Measurements from ENCODE around the gene HUWE1.
A peak's percentile ranks its signal among the peaks of the same experiment; 100 is the strongest.

The HUWE1 gene

DNA sequence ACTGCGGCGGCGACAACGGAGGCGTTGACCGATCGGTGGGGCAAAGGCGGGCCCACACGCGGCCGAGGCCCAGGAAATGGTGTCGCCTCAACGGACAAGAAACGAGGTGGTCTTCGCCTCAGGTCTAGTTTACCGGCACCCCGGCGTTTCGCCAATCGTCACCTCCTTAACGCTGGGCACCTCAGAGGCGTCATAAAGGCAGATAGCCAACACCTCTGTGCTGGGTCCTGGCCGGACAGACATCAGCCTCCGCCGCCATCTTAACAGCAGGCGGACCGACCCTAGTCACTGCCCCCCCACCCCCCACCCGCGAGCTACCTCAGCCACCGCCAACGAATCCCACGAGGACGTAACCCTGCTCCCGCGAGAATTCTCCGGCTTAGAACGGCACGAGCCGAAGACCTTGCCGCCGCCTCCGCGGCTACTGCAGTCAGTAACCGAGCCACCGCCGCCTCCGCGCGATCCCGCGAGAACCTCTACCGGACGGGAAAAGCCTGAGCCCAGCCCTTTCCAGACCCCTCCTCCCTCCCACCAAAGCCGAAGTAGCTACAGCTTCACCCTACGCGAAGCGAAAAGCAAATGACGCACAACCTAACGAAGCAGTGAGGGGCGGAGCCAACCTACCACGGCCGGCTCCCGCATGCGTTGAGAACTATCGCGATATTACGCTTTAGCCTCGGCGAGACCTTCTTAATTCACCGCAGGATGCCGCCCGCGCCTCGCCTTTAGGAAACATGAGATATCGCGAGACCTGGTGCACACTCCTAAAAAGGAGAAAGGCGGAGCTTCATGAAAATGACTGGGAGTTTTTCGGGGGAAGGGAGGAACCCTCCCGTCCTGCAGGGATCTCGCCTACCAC lies 2.7 kb downstream of the HUWE1 start:
- ATAC-seq = peak; percentile 80
- no peak for TF ChIP-seq ZNF70 (CRISPR knock-in tag; IDR thresholded peaks at IDR 0.05)
- TF ChIP-seq TCF4 (CRISPR knock-in tag; IDR thresholded peaks at IDR 0.05; ENCODE audit: borderline replicate concordance) = no peak
- TF ChIP-seq GLIS3 (CRISPR knock-in tag; IDR thresholded peaks at IDR 0.05) = no peak
- TF ChIP-seq, protein P1, sequence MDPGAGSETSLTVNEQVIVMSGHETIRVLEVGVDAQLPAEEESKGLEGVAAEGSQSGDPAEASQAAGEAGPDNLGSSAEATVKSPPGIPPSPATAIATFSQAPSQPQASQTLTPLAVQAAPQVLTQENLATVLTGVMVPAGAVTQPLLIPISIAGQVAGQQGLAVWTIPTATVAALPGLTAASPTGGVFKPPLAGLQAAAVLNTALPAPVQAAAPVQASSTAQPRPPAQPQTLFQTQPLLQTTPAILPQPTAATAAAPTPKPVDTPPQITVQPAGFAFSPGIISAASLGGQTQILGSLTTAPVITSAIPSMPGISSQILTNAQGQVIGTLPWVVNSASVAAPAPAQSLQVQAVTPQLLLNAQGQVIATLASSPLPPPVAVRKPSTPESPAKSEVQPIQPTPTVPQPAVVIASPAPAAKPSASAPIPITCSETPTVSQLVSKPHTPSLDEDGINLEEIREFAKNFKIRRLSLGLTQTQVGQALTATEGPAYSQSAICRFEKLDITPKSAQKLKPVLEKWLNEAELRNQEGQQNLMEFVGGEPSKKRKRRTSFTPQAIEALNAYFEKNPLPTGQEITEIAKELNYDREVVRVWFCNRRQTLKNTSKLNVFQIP (CRISPR knock-in tag; IDR thresholded peaks at IDR 0.05; ENCODE audit: borderline replicate concordance, low read depth) = no peak
- TF ChIP-seq, protein P2, sequence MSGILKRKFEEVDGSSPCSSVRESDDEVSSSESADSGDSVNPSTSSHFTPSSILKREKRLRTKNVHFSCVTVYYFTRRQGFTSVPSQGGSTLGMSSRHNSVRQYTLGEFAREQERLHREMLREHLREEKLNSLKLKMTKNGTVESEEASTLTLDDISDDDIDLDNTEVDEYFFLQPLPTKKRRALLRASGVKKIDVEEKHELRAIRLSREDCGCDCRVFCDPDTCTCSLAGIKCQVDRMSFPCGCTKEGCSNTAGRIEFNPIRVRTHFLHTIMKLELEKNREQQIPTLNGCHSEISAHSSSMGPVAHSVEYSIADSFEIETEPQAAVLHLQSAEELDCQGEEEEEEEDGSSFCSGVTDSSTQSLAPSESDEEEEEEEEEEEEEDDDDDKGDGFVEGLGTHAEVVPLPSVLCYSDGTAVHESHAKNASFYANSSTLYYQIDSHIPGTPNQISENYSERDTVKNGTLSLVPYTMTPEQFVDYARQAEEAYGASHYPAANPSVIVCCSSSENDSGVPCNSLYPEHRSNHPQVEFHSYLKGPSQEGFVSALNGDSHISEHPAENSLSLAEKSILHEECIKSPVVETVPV (CRISPR knock-in tag; IDR thresholded peaks at IDR 0.05) = no peak
- TF ChIP-seq, protein P3, sequence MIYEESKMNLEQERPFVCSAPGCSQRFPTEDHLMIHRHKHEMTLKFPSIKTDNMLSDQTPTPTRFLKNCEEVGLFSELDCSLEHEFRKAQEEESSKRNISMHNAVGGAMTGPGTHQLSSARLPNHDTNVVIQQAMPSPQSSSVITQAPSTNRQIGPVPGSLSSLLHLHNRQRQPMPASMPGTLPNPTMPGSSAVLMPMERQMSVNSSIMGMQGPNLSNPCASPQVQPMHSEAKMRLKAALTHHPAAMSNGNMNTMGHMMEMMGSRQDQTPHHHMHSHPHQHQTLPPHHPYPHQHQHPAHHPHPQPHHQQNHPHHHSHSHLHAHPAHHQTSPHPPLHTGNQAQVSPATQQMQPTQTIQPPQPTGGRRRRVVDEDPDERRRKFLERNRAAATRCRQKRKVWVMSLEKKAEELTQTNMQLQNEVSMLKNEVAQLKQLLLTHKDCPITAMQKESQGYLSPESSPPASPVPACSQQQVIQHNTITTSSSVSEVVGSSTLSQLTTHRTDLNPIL (CRISPR knock-in tag; IDR thresholded peaks at IDR 0.05; ENCODE audit: low read depth) = no peak
- no peak for TF ChIP-seq ZNF8 (CRISPR knock-in tag; IDR thresholded peaks at IDR 0.05)
- no peak for TF ChIP-seq BACH2 (CRISPR knock-in tag; IDR thresholded peaks at IDR 0.05; ENCODE audit: borderline replicate concordance)
- no peak for TF ChIP-seq OSR1 (CRISPR knock-in tag; IDR thresholded peaks at IDR 0.05)
- no peak for TF ChIP-seq ZFP30 (CRISPR knock-in tag; IDR thresholded peaks at IDR 0.05)
- TF ChIP-seq ARNTL (CRISPR knock-in tag; IDR thresholded peaks at IDR 0.05; ENCODE audit: borderline replicate concordance, low read depth) = no peak
- TF ChIP-seq, protein P4, sequence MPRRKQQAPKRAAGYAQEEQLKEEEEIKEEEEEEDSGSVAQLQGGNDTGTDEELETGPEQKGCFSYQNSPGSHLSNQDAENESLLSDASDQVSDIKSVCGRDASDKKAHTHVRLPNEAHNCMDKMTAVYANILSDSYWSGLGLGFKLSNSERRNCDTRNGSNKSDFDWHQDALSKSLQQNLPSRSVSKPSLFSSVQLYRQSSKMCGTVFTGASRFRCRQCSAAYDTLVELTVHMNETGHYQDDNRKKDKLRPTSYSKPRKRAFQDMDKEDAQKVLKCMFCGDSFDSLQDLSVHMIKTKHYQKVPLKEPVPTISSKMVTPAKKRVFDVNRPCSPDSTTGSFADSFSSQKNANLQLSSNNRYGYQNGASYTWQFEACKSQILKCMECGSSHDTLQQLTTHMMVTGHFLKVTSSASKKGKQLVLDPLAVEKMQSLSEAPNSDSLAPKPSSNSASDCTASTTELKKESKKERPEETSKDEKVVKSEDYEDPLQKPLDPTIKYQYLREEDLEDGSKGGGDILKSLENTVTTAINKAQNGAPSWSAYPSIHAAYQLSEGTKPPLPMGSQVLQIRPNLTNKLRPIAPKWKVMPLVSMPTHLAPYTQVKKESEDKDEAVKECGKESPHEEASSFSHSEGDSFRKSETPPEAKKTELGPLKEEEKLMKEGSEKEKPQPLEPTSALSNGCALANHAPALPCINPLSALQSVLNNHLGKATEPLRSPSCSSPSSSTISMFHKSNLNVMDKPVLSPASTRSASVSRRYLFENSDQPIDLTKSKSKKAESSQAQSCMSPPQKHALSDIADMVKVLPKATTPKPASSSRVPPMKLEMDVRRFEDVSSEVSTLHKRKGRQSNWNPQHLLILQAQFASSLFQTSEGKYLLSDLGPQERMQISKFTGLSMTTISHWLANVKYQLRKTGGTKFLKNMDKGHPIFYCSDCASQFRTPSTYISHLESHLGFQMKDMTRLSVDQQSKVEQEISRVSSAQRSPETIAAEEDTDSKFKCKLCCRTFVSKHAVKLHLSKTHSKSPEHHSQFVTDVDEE (CRISPR knock-in tag; IDR thresholded peaks at IDR 0.05) = no peak
- no peak for TF ChIP-seq ZNF565 (CRISPR knock-in tag; conservative IDR thresholded peaks at IDR 0.05; ENCODE audit: low read depth)
- no peak for TF ChIP-seq ESRRG (CRISPR knock-in tag; IDR thresholded peaks at IDR 0.05)
- no peak for TF ChIP-seq ZC3H10 (CRISPR knock-in tag; IDR thresholded peaks at IDR 0.05)

DNA sequence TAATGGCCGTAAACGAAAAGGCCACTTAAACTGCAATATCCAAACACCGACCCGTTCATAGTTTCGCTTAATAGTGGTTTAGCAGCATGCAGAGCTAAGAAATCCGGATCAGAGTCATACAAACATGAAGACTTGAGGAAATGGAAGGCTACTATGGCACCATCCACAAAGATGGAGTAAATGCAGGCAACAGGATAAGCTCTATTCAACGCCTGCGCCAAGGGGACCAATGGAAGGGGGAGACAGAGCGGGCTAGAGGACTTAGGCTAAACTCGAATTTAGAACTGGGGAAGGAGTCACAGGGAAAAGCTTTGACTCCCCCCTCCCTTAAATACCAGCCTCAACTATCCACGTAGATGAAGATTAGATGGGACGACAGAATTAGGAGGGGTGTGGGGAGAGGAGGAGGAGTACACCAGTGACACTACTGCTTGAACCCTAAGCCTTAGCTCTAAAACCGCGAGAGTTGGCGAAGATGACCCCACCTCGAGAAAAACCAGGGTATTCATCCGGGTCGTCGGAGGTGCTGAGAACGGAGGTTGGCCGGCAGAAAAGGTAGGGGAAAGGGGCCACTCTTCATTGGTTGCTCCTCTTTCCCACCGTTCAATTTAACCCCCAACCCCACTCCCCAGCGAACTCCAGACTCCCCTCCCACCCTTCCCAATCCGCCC lies 3.5 kb downstream of the HUWE1 start:
- peak; percentile 10 for ATAC-seq

DNA sequence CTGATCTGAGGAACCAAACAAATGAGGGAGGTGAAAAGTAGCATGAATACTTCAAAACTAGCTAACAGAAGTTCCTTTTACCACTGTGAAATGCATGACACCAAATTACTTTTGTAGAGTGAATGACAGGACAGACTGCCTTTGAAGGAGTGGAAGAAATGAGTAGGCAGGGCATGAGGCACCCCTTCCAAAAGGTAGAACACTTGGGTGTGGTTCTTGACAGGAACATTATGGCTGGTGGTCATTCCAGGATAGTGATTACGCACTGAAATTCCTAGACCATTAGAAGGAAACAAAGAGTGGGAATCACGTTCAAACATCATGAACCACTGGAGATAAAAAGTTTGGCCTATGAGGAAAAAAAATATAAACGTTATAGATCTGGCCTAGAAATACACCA lies 4.9 kb downstream of the HUWE1 start:
- TF ChIP-seq TOX (CRISPR knock-in tag; IDR thresholded peaks at IDR 0.05; ENCODE audit: borderline replicate concordance) (no peak), SNAI2 (CRISPR knock-in tag; IDR thresholded peaks at IDR 0.05) (no peak), ZNF70 (CRISPR knock-in tag; IDR thresholded peaks at IDR 0.05) (no peak), ZFP30 (CRISPR knock-in tag; IDR thresholded peaks at IDR 0.05) (no peak), RARB (CRISPR knock-in tag; IDR thresholded peaks at IDR 0.05) (no peak), ARNTL (CRISPR knock-in tag; IDR thresholded peaks at IDR 0.05; ENCODE audit: borderline replicate concordance, low read depth) (no peak), ESRRG (CRISPR knock-in tag; IDR thresholded peaks at IDR 0.05) (no peak), OSR1 (CRISPR knock-in tag; IDR thresholded peaks at IDR 0.05) (no peak), ZC3H10 (CRISPR knock-in tag; IDR thresholded peaks at IDR 0.05) (no peak)
- TF ChIP-seq, protein P4 (CRISPR knock-in tag; IDR thresholded peaks at IDR 0.05) = no peak
- TF ChIP-seq, protein P2 (CRISPR knock-in tag; IDR thresholded peaks at IDR 0.05) = no peak
- ATAC-seq = no peak

More for the DNA sequence above, 3.5 kb downstream of the HUWE1 start:
- TF ChIP-seq ARNTL (CRISPR knock-in tag; IDR thresholded peaks at IDR 0.05; ENCODE audit: borderline replicate concordance, low read depth) (no peak), TCF4 (CRISPR knock-in tag; IDR thresholded peaks at IDR 0.05; ENCODE audit: borderline replicate concordance) (no peak), ZC3H10 (CRISPR knock-in tag; IDR thresholded peaks at IDR 0.05) (no peak)
